ENCODE data around the gene NUF2.

DNA sequence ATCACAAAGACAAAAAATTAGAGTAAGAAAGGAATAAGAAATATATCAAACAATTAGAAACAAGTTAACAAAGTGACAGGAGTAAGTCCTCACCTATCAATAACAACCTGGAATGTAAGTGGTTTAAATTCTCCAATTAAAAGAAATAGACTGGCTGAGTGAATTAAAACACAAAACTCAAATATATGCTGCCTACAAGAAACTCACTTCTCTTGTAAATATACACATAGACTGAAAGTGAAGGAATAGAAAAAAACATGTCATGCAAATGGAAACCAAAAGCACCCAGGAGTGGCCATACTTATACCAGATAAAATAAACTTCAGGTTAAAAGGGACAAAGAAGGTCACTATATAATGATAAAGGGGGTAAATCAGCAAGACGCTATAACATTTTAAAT is 43.2 kb upstream of the NUF2 start:
- TF ChIP-seq, protein P1, sequence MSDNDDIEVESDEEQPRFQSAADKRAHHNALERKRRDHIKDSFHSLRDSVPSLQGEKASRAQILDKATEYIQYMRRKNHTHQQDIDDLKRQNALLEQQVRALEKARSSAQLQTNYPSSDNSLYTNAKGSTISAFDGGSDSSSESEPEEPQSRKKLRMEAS (IDR thresholded peaks at IDR 0.05; ENCODE audit: low read depth, low read length), result no peak
- TF ChIP-seq, protein P2, sequence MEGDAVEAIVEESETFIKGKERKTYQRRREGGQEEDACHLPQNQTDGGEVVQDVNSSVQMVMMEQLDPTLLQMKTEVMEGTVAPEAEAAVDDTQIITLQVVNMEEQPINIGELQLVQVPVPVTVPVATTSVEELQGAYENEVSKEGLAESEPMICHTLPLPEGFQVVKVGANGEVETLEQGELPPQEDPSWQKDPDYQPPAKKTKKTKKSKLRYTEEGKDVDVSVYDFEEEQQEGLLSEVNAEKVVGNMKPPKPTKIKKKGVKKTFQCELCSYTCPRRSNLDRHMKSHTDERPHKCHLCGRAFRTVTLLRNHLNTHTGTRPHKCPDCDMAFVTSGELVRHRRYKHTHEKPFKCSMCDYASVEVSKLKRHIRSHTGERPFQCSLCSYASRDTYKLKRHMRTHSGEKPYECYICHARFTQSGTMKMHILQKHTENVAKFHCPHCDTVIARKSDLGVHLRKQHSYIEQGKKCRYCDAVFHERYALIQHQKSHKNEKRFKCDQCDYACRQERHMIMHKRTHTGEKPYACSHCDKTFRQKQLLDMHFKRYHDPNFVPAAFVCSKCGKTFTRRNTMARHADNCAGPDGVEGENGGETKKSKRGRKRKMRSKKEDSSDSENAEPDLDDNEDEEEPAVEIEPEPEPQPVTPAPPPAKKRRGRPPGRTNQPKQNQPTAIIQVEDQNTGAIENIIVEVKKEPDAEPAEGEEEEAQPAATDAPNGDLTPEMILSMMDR (IDR thresholded peaks at IDR 0.05; ENCODE audit: low read depth, low read length), result no peak
- TF ChIP-seq POLR2A (IDR thresholded peaks at IDR 0.05; ENCODE audit: extremely low read depth, insufficient read length) (no peak), MYC (IDR thresholded peaks at IDR 0.05; ENCODE audit: low read depth, low read length) (no peak)
